ENCODE data around the gene KLHL26.

The KLHL26 gene

DNA sequence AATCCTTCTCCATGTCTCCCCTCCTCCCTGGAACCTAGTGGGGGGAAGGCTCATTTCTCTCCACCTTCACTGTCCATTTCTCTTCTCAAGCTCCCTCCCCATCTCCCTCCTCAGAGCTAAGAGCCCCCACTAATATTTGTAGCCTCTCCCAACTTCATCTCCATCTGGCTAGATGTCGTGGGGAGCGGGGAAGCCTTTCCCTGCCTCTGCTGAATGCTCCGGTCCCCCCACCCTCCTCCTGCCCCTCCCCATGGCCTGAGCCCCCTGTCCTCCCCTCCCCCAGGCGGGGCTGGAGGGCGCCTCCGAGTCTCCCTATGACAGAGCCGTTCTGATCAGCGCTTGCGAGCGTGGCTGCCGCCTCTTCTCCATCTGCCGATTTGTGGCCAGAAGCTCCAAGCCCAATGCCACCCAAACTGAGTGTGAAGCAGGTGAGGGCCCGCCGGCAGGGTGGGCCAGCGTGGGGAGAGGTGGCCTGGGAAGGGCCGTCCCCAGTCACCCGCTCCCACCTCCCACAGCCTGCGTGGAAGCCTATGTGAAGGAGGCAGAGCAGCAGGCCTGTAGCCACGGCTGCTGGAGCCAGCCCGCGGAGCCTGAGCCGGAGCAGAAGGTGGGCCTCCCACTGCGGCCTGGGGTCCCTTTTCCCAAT is 23.1 kb upstream of the KLHL26 start:
- DNase-seq = no peak

DNA sequence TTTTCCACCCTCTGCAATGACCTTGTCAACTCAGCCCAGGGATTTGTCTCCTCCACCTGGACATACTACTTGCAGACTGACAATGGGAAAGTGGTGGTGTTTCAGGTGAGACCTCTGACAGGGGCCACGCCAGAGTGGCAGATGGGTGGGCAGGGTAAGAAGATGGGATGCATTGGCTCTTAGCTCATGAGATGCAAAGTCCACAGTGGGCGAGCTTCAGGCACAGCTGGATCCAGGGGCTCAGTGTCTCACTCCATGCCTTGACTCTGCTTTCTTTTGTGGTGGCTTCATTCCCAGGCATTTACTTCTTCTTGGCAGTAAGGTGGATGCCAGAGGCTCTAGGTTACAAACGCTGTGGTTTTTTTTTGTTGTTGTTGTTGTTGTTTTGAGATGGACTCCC is 20.8 kb upstream of the KLHL26 start:
- DNase-seq = no peak

DNA sequence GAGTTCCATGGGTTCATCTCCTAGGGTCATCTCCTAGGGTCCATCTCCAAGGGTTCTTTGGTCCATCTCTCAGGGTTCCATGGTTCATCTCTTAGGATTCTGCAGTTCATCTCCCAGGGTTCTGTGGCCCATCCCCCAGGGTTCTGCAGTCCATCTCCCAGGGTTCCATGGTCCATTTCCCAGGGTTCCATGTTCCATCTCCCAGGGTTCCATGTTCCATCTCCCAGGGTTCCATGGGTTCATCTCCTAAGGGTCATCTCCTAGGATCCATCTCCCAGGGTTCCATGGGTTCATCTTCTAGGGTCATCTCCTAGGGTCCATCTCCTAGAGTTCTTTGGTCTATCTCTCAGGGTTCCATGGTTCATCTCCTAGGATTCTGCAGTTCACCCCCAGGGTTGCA is 19.3 kb upstream of the KLHL26 start:
- no peak for DNase-seq

DNA sequence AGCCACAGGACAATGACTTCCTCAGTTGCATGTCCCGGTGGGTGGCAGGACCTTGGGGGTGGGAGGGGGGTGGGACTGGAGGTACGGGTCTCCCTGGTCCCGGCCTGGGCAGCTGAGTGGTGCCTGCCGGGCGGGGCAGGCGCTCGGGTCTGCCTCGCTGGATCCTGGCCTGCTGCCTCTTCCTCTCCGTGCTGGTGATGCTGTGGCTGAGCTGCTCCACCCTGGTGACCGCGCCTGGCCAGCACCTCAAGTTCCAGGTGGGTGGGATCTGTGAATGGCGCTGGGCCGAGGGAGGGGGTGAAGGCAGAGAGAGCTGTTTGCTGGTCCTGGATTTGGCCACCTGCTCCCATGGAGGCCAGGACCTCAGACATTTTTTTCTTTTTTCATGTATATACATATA is 18.6 kb upstream of the KLHL26 start:
- DNase-seq = no peak

DNA sequence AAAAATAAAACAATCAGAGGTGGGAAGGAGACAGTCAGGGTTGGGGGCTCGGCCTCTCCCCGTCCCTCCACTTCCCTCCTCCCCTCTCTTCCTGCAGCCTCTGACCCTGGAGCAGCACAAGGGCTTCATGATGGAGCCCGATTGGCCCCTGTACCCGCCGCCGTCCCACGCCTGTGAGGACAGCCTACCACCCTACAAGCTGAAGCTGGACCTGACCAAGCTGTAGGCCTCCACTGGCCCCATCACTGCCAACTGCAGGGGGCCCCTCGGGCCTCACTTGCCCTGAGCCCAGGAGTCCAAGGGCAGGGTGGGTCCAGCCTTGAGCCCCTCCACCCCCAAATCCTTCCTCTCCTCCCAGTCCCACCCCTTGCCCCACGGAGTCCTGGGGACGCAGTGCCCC is 16.5 kb upstream of the KLHL26 start:
- no peak for DNase-seq

DNA sequence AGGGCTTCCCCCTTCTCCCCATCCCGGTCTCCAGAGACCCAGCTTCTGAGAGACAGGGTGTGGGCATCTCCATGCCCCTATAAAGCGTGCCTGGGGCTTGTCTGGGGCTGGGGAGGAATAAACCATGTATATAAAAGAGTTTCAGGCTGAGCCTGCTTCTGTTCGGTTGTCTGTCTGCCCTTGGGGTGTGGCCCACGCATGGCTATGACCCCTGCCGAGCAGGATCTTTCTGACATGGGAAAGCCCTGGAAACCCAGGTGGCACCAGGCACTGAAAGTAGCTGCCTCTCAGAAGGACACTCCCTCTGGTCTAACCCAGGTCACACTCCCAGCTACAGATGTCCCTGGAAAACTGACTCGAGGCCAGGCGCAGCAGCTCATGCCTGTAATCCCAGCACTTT is 15.9 kb upstream of the KLHL26 start:
- DNase-seq = no peak

DNA sequence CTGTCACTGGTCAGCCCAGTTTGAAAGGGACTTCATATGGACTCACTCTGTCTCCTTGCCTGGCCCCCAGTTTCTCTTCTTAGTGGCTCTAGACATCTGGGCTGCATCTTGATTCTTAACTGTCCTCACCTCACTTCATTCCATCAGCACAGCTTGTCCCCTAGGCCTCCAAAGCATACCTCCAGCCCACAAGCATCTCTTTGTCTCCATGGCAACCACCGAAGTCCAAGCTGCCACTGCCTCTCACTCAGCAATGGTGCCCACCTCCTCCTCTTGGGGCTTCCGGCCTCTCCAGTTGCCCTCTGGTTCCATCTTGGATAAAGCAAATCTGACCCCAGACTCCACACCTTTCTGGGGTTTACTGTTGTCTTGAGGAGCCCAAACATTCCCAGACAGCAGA is 9.9 kb upstream of the KLHL26 start:
- DNase-seq = no peak

DNA sequence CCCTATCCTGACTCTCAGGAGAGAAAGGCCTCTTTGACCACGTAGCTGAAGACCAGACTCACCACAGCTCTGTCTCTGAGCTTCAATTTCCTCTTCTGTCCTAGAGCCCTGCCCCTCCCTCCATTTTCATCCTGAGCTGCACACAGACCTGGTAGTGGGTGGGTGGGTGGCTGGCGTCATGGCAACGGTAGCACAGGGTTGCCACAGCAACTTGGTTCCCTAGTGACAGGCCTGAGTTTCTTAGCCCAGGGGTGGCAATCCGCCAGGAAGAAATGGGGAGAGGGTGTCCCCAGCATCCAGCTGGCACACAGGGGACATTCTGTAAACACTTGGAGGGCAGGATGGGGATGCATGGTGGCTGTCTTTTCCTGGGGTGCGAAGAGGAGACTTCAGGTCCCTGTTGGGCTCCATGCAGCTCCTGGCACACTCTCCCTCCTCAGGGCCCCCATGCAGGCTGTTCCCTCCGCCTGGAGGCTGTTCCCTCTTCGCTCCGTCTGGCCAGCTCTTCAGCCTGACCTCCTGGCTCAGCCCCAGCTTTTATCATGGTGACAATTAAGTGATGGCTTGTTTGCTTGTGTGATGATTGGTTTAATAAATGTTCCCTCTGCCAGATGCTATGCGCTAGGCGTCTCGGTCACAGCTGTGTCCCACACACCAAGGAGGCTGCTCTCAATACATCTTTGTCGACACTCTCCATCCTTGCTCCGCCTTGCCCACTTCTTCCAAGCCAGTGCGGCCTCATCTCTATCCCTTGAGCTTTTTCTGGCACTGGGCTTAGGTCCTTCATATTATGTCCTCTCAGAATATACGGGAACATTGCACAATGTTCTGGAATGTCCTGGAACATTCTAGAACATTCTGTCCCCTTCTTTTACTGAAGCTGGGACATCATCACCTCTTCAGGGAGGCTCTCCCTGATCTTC is 7.4 kb upstream of the KLHL26 start:
- DNase-seq = peak in 2 of 3 experiments; percentile 20 to 63

DNA sequence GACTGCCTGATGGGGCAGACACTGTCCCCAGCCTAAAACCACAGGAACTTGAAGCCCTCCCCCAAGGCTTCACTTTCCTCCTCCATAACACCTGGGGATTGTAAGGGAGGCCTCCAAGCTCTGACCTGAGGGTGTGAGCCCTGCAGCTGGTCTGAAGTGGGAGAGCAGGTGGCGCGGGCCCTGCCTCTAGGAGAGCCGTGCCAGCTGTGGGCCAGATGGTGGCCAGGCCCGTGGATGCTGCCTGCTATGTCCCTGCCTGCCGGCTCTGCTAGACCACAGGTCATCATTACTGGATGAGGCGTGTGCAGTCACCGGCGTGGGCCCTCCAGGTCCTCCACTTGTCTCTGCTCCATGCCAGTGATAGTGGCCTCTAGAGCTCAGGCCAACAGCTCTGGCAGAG is 3.5 kb upstream of the KLHL26 start:
- DNase-seq = peak in 2 of 3 experiments; percentile 18 to 67

DNA sequence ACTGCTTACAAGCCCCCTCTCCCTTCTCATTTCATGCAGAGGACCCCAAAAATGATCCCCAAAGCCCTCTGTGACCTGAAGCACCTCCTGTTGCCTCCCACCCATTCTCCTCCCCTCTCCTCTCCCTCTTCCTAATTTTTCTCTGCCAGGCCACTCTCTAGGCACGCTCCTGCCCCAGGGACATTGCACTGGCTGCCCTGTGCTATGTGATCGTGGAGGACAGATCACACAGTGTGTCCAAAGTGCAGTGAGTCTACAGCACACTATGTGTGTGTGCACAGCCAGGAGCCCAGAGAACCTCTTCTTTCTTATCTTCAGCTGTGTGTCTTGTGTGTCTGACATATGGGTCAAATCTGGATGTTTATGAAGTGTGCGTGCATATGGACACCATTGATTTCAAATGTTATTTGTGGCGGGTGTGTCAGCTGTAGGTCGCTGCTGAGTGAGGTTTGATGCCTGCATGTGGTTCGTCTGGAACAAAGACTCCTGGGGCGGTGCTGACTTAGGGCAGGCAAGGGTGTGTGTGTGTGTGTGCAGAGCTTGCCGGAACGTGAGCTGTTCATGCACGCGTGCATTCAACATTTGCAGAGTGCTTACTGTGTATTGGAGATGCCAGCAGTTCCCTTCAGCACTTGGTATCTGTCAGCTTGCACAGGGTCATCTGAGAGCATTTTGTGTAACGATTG is 2.1 kb upstream of the KLHL26 start:
- DNase-seq = peak in 1 of 3 experiments; percentile 19

DNA sequence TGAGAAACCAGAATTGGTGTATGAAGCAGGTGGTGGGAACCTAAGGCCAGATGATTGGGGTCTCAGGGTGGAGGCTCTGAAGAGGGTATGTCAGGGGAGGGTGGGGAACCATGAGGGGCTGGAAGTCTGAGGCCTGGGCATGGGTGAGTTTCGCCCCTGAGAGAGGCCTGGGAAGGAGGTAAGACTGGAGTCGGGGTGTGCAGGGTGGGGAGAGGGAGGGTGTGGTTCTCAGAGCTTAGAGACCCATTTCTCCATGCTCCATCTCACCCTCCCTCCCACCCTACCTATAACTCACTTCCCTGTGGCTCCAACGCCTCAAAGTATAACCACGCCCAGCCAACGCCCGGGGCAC is 1.0 kb upstream of the KLHL26 start:
- no peak for DNase-seq

DNA sequence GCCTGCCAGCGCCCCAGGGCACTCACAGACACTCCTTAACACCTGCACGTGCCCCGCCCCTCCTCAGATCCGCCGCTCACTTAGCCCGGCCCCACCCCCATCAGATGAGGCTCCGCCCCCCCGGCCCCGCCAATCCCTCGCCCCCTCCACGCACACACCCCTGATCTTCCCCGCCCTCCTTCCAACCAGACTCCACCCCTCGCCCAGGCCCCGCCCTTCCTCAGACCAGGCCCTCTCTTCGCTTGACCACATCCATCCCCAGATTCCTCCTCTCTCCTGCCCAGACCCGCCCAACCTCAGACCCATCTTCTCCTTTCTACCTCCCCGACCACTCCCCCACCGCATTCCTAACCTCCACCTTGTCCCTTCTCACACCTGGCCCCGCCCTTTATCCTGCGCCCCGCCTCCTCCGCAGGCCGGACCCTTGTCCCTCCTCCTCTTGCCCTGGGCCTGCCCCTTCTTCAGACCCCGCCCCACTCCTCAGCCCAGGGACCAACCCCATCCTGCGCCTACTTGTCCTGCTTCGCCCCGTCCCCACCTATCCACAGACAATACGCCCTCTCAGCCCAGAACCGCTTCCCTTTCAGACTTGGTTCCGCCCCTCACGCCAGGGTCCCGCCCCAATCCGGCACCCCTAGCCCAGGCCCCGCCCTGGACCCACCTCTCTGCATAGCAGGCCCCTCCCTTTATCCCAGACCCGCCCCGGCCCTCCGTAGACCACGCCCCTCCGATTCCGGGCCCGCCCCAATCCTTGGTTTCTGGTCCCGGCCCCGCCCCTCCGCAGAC is 452 bp upstream of the KLHL26 start:
- peak; percentile 90 to 96 (median 92) for DNase-seq

DNA sequence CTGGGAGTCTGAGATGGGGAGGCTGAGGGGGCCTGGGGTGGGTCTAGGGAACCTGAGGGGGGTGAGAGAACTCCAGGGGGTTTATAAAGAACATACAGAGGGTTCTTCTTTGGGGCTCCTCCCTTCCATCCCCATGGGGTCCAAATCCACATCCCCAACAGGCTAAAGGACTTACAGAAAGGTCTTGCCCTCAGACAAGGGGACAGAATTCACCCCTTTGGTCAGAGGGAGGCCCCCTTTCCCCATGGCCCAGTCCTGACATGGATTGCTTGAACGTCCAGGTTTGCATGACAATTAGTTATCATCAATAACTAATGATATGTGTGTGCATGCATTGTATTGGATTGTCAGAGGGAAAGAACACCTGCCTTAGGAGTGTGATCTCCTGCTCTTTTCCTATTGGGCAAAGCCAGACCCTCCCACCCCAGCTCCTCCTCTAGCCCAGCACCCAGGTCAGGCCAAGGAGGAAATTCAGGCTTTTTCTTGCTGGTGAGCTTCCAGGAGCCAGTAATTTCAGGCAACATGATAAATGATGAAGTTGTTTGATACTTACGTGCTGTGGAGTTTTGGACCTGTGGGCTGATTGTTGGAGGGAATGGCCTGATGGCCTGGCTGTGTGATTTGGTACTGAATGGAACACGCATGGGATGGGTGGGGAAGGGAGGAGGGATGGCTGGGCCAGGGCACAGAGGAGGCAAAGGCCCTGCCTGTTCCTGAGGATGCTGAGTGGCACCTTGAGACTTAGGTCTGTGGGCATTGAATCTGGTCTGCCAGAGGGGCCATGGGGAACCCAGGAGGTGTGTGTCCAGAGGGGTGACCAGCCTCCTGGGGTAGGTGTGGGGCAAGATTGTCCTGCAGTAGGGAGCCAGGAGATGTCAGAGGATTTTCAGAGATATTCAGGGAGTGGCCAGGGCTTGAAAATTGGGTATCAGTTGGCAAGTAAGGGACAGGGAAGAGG is 1.1 kb downstream of the KLHL26 start:
- peak in 2 of 3 experiments; percentile 27 to 59 for DNase-seq

DNA sequence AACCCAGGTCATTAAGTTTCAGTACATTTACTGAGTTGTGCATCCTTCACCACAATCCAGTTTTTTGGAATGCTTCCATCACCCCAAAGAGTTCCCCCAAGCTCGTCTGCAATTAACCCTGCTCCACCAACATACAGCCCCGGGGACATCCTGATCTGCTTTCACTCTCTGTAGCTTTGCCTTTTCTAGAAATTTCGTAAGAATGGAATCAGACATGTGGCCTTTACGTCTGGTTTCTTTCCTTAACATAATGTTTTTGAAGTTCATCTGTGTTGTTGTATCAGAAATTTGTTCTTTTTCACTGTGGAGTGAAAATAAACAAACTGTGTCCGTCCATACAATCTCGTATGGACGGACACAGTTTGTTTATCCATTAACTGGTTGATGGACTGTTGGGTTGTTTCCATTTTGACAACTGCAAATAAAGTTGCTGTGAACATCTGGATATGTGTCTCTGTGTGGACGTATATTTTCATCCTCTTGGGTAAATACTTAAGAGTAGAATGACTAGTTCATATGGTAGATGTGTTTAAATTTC is 2.9 kb downstream of the KLHL26 start:
- DNase-seq = no peak

DNA sequence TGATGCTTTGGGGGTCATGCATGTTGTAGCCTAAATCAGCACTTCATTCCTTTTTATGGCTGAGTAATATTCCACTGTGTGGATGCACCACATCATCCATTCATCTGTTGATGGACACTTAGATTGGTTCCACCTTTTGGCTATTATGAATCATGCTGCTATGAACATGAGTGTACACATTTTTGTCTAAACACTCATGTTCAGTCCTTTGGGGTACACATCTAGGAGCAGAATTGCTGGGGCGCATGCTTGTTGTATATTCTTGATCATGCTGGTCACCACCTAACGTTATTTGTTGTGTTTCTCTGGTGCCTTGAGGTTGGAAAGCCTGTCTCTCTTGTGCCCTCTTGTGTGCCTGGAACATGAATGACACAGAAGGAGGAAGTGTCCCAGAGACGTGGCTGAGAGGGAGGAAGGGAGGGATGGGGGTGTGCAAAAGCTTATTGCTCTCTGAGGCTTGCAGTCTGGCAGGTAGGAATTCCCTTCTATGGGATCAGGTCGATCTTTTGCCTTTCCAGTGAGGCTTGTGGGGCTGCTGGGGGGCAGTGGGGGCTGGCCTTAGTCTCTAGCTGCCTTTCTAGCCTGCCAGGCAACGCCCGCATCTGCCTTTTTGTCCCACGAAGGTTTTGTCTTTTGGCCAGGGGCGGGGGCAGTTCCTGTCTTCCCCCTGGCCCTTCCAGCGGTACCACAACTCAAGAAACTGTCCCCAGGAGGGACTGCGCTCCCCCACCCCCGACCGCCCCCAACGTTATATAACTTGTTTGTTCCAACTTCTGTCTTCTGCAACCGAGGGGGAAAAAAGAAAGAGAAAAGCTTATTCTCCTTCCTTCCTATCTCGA is 7.6 kb downstream of the KLHL26 start:
- DNase-seq = no peak

DNA sequence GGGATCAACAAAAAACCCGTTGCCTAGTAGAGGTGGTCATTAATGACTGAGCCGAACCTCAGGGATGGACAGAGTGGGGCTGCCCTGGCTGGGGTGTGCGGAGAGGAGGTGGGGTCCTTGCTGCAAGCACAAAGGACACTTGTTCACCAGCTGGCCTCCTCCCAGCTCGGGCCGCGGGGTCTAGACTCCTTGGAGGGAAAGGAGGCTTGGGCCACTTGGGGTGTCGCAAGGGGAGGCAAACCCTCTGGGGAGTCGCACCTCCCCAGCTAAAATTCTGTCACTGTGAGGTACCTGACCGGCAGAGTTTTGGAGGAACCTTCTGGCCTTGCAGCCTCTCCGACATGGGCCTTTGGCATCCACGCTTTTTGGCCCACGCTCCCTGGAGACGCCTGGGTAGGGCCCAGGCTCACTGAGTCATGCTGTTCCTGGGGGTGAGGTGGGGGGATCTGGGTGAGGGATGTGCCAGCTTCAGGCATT is 8.2 kb downstream of the KLHL26 start:
- DNase-seq = no peak

DNA sequence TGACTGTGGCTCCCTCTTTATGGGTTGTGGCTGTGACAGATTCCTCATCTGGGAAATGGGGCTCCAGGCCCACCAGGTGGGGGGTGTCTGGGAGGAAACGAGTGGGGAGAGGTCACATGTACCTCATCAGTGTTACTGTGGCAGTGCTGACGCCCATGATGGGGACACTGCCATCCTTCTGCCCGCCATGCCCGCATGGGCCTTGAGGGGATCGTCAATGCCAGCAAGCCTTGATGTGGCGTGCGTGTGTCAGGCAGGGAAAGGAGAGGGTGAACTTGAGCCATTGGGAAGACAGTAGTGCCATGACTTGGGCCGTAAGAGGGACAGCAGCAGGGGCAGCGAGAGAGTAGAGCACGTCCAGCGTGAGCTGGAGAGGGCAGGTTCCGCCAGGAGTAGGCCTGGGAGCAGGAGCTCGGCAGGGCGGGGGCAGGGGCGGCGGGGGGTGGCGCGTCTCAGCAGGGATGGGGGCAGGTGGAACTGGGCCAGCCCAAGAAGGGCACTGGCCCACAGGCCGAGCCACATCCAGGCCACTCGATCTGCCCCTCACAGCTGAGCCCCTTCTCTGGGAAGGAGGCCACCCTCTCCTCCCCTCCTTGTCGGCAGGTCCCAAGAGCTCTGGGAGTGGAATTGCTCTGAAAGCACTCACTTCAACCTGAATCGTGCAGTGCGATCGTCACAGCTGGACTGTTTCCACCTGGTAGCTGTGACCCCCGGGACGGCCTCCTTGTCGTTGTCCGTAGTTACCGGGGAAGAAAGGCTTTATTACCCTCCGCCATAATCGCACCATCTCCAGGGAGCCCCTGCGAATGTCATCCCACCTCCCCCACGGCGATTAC is 9.9 kb downstream of the KLHL26 start:
- peak in 2 of 3 experiments; percentile 33 to 70 for DNase-seq

DNA sequence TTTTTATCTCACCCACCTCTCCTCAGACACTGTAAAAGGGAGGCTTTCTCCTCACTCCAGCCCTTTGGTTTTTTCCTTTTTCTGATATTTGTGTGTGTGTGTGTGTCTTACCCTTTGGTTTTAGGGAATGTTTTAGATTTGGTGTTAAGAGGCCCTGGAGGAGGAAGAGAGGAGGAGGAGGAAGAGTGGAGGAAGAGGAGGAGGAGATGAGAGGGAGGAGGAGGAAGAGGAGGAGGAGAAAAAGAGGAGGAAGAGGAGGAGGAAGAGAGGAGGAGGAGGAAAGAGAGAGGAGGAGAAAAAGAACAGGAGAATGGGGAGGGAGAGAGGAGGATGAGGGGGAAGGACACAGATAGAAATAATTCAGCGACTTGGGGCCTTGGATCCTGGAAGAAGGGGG is 10.5 kb downstream of the KLHL26 start:
- no peak for DNase-seq

DNA sequence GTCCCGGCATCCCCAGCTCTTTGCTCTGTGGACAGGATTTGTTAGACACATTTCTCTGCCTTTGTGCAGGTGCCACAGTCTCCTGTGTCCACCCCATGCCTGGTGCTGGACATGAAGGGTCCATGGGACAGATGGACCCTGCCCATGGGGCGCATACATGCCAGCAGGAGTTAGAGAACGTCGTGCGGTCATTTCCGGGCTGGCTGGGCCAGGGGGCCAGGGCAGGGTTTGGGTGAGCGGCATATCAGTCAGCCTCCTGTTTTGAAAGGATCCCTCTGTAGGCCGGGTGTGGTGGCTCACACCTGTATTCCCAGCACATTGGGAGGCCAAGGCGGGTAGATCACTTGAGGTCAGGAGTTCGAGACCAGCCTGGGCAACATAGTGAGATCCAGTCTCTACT is 11.0 kb downstream of the KLHL26 start:
- DNase-seq = no peak

DNA sequence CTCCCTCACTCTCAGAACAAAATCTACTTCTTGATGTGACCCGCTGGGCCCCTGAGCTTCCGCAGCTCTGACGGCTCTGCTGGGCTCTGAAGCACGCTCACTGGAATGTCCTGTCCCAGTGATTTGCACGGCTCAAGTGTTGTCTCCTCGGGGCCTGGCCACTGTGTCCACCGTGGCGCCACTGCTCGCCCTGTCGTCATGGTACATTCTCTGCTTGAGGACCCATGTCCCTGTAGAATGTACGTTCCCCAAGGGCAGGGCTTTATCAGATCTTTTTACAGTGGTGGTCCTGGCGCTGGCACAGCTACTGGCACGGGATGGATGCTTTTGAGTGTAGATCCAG is 12.1 kb downstream of the KLHL26 start:
- DNase-seq = no peak

Measured in NCI-H1417 (cell line).